ENCODE data around the gene ATG7.

Gene ATG7

GRCh38 chr3:11370966-11371365 lies 98.8 kb downstream of the ATG7 start:
- Histone ChIP-seq H2AFZ (ENCODE audit: low read depth, low read length, severe bottlenecking) (no peak overlapping the region), H3F3A (ENCODE audit: insufficient read depth) (peaks cover 19% of the 10 kb centered on the region), H3K79me2 (ENCODE audit: insufficient read depth, low read length) (no peaks in the 10 kb centered on the region), H3K36me3 (ENCODE audit: low read length) (no peaks in the 10 kb centered on the region), H3K27me3 (ENCODE audit: low read length) (no peaks in the 10 kb centered on the region), H3K4me3 (ENCODE audit: insufficient read depth, low read length, poor library complexity, severe bottlenecking) (no peak overlapping the region), H3K4me2 (ENCODE audit: low read depth, low read length, poor library complexity, severe bottlenecking) (no peak overlapping the region), H3K9ac (ENCODE audit: low read length) (no peak overlapping the region), H4K20me1 (ENCODE audit: low read depth, low read length) (no peaks in the 10 kb centered on the region), H3K9me3 (ENCODE audit: insufficient read depth, low read length) (no peaks in the 10 kb centered on the region), H3K27ac (ENCODE audit: low read depth, low read length) (no peak overlapping the region), H3K9me2 (replicated peaks; ENCODE audit: insufficient read depth, low read length) (no peaks in the 10 kb centered on the region)
- TF ChIP-seq EZH2phosphoT487 (conservative IDR thresholded peaks at IDR 0.05; ENCODE audit: low read length), result no peak
- TF ChIP-seq CTCF (IDR thresholded peaks at IDR 0.05; ENCODE audit: insufficient read depth, low read length, poor library complexity, severe bottlenecking), result no peak

DNA sequence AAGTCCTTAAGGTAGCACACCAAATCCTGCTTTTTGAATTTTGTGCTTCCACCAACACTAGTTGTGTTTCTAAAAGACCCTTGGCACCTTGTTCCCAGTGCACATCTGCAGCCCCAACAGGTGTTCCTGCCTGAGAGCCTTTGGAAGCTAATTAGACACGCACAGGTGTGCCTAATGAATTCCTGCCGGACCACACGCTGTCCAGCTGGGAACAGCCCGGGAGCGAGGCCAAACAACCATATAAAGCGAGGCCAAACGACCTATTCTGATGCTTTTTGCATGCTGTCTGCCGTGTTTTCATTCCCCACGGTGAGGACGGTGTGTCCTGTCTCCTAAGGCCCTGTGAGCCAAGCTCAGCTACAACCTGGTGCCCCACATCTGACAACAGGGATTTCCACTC lies 99.5 kb downstream of the ATG7 start:
- Histone ChIP-seq H4K20me1 (ENCODE audit: low read depth, low read length) (no peaks in the 10 kb centered on the region), H3K36me3 (ENCODE audit: low read length) (no peaks in the 10 kb centered on the region), H3K9me2 (replicated peaks; ENCODE audit: insufficient read depth, low read length) (no peaks in the 10 kb centered on the region), H2AFZ (ENCODE audit: low read depth, low read length, severe bottlenecking) (no peak overlapping the region), H3K27me3 (ENCODE audit: low read length) (no peaks in the 10 kb centered on the region), H3K9me3 (ENCODE audit: insufficient read depth, low read length) (no peaks in the 10 kb centered on the region), H3K4me3 (ENCODE audit: insufficient read depth, low read length, poor library complexity, severe bottlenecking) (no peak overlapping the region), H3F3A (ENCODE audit: insufficient read depth) (peaks cover 19% of the 10 kb centered on the region), H3K4me2 (ENCODE audit: low read depth, low read length, poor library complexity, severe bottlenecking) (no peak overlapping the region), H3K9ac (ENCODE audit: low read length) (no peak overlapping the region), H3K27ac (ENCODE audit: low read depth, low read length) (0 out of 2 replicates have a peak overlapping the region, but pooled peaks have one; percentile 88), H3K79me2 (ENCODE audit: insufficient read depth, low read length) (no peaks in the 10 kb centered on the region)
- no peak for TF ChIP-seq EZH2phosphoT487 (conservative IDR thresholded peaks at IDR 0.05; ENCODE audit: low read length)

GRCh38 chr3:11373235-11373634 lies 101.0 kb downstream of the ATG7 start:
- Histone ChIP-seq H3K4me2 (ENCODE audit: low read depth, low read length, poor library complexity, severe bottlenecking) (peak overlapping the region; percentile 76), H4K20me1 (ENCODE audit: low read depth, low read length) (no peaks in the 10 kb centered on the region), H3K27me3 (ENCODE audit: low read length) (no peaks in the 10 kb centered on the region), H3K9me2 (replicated peaks; ENCODE audit: insufficient read depth, low read length) (no peaks in the 10 kb centered on the region), H2AFZ (ENCODE audit: low read depth, low read length, severe bottlenecking) (peak overlapping the region; percentile 23), H3K4me3 (ENCODE audit: insufficient read depth, low read length, poor library complexity, severe bottlenecking) (peak overlapping the region; percentile 26), H3K27ac (ENCODE audit: low read depth, low read length) (peak overlapping the region; percentile 88), H3K79me2 (ENCODE audit: insufficient read depth, low read length) (no peaks in the 10 kb centered on the region), H3F3A (ENCODE audit: insufficient read depth) (peaks cover 19% of the 10 kb centered on the region), H3K9me3 (ENCODE audit: insufficient read depth, low read length) (no peaks in the 10 kb centered on the region), H3K36me3 (ENCODE audit: low read length) (no peaks in the 10 kb centered on the region), H3K9ac (ENCODE audit: low read length) (peak overlapping the region; percentile 35)
- TF ChIP-seq CTCF (IDR thresholded peaks at IDR 0.05; ENCODE audit: insufficient read depth, low read length, poor library complexity, severe bottlenecking) (no peak), EZH2phosphoT487 (conservative IDR thresholded peaks at IDR 0.05; ENCODE audit: low read length) (no peak)

GRCh38 chr3:11373654-11374053 lies 101.5 kb downstream of the ATG7 start:
- TF ChIP-seq CTCF (IDR thresholded peaks at IDR 0.05; ENCODE audit: insufficient read depth, low read length, poor library complexity, severe bottlenecking), result no peak
- TF ChIP-seq EZH2phosphoT487 (conservative IDR thresholded peaks at IDR 0.05; ENCODE audit: low read length), result no peak
- H3K79me2 ChIP-seq (ENCODE audit: insufficient read depth, low read length), result no peaks in the 10 kb centered on the region
- peak overlapping the region; percentile 26 for H3K4me3 ChIP-seq (ENCODE audit: insufficient read depth, low read length, poor library complexity, severe bottlenecking)
- H3K27me3 ChIP-seq (ENCODE audit: low read length), result no peaks in the 10 kb centered on the region
- H3K9ac ChIP-seq (ENCODE audit: low read length), result peak overlapping the region; percentile 35
- H3K9me3 ChIP-seq (ENCODE audit: insufficient read depth, low read length), result no peaks in the 10 kb centered on the region
- no peaks in the 10 kb centered on the region for H3K36me3 ChIP-seq (ENCODE audit: low read length)
- no peaks in the 10 kb centered on the region for H4K20me1 ChIP-seq (ENCODE audit: low read depth, low read length)
- peak overlapping the region; percentile 23 for H2AFZ ChIP-seq (ENCODE audit: low read depth, low read length, severe bottlenecking)
- peak overlapping the region; percentile 88 for H3K27ac ChIP-seq (ENCODE audit: low read depth, low read length)
- peaks cover 19% of the 10 kb centered on the region for H3F3A ChIP-seq (ENCODE audit: insufficient read depth)
- peak overlapping the region; percentile 76 for H3K4me2 ChIP-seq (ENCODE audit: low read depth, low read length, poor library complexity, severe bottlenecking)
- H3K9me2 ChIP-seq (replicated peaks; ENCODE audit: insufficient read depth, low read length), result no peaks in the 10 kb centered on the region

Data from SU-DHL-6 (cell line).